Uterus (tissue), 2 donors: ENCODE data around the gene PALD1.

Experiments
- CTCF ChIP-seq, 4 experiments: fragments of 200-600 bp in 2 of 4; fragments of 450-650 bp in 2 of 4; sonication (generic) in 2 of 4; IDR thresholded peaks; one replicate each; pipeline ENCODE4 v1.5.1; 2016 to 2019; ENCODE audit warnings: antibody characterized with exemption in 4 of 4, mild to moderate bottlenecking in 2 of 4, moderate library complexity in 1 of 4
- POLR2A ChIP-seq, 2 donors: fragments of 450-650 bp; IDR thresholded peaks; one replicate each; pipeline ENCODE4 v1.6.1; 2016; ENCODE audit warnings: antibody characterized with exemption in 2 of 2, mild to moderate bottlenecking in 1 of 2, moderate library complexity in 1 of 2

GRCh38 chr10:70551466-70551865 lies 72.9 kb downstream of the PALD1 start:
- TF ChIP-seq POLR2A (IDR thresholded peaks at IDR 0.05) (no peak), CTCF (IDR thresholded peaks at IDR 0.05) (no peak)
